HK-2 (cell line): ENCODE results near the gene FNDC5.
"Not testable (repeated sequence)": the region's sequence is repeated elsewhere in the genome, so short reads cannot be mapped to it uniquely, and the experiment has no call there.

Experiments
- DNase-seq: peaks from one replicate; pipeline ENCODE4 v3.0.0-alpha.2; 2018; ENCODE audit not compliant: unreplicated experiment

Gene FNDC5

DNA sequence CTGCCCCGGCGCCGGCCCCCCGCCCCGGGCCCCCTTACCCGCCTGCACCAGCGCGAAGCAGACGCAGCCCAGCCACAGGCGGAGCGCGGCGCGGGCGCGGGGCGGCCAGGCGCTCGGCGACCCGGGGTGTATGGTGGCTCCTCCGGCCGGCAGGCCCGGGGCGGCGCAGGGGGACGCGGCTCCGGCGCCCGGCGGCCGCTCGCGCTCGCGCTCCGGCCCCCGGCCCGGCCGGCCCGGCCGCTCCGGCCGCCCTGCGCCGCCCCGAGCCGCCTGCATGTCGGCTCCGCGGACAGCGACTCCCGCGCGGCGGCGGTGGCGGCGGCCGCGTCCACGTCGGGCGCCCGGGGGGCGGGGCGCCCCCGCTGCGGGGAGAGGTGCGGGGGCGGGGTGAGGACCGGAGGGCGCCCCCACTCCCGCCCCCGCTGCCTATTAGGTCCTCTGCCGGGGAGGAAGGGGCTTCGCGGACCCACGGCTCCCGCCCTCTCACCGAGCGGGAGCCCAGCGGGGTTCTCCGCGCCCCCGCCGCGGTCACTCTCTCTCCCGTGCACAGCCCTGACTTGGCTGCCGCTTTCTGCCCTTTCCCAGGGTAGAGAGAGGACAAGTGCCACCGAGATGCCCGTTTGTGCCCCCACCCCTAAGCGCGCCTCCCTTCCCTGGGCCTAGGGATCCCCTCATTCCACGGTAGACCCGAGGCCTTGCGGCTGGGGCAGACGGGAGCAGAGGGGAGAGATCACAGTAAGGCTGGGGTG, at the start of gene FNDC5:
Gene FNDC5, minus strand, starts transcription at position 298 of the 749 bp plus-strand sequence.
- DNase-seq = no peak

DNA sequence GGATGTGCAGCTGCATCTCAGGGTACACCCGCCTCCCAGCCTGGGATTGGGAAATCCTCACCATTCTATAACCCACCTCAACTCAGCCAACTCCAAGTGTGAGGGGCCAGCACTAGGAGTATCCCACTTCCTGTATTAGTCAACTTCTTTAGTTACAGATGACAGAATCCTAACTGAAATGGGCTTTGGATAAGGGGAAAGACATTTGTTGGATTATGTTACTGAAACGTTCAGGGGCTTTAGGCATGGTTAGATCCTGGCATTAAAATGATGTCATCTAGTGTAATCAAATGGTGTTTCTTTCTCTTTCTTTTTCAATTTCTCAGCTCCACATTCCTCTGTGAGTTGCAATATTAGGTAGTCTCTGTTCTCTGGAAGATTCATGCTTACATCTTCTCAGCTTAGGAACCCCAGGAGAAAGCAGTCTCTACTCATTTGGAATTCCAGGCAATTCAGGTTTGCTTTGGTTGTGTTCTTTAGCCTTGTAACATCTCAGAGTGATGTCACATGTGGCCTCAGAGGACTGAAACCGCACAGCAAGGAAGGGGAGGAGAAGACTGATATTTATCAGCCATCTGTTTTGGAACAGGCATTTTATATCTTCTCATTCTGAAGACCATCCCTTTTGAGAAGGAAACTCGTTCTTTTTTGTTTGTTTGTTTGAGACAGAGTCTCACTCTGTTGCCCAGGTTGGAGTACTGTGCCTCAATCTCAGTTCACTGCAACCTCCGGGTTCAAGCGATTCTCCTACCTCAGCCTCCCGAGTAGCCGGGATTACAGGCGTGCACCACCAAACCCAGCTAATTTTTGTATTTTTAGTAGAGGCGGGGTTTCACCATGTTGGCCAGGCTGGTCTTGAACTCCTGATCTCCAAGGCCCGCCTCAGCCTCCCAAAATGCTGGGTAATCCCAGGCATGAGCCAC, 49.4 kb upstream of the FNDC5 start:
- no peak for DNase-seq

DNA sequence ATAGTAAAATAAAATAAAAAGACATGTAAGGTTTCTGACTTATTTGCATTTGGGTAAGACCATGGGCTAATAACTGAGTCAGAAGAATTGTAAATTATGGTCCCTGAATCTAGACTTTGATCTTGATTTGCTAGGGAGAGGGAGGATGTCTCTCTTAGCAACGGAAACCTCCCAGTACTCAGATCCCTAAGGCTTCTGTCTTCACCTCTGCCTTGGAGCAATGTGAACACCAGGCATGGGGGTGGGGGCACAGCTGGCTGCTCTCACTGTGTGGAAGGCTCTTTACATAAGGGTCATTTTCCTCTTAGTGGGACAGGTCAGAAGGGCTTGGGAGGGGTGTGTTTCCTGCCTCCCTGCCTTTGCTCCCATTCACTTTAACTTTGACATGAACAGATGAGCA, 47.5 kb upstream of the FNDC5 start:
- no peak for DNase-seq

GRCh38 chr1:32917521-32917920, 46.8 kb upstream of the FNDC5 start:
- no peak for DNase-seq

GRCh38 chr1:32915766-32916706, 45.3 kb upstream of the FNDC5 start:
- DNase-seq = no peak

DNA sequence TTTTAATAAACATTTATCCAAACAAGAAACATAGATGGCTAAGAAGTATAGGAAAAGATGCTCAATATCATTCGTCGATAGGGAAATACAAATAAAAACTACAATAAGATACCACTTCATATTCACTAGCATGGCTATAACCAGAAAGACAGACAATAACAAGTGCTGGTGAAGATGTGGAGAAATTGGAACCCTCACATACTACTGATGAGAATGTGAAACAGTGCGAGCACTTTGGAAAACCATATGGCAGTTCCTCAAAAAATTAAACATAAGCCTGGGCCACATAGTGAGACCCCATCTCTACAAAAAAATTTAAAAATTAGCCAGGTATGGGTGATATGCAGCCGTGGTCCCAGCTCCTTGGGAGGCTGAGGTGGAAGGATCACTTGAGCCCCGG, 39.6 kb upstream of the FNDC5 start:
- no peak for DNase-seq

GRCh38 chr1:32907435-32907834, 36.7 kb upstream of the FNDC5 start:
- no peak for DNase-seq

DNA sequence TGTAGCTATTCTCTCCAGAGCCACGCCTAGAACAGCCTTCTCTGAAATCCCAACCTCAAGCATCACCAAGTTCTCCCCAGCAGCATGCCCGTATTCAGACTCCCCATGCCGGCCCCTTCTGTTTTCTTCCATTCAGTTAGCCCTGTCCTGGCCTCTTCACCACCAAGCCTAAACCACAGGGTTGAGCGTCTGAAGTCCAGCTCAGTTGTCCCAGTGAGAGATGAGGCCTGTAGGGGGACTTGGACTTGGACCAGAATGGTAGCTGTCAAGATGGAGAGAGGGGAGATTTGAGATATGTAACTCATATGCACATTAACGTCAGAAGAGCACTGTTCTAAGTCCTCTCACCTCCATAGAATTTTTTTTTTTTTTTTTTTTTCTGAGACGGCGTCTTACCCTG, 35.9 kb upstream of the FNDC5 start:
- DNase-seq = no peak

- DNase-seq = not testable (repeated sequence)
These were observed 34.9 kb upstream of the FNDC5 start for GRCh38 chr1:32905588-32905987.

- DNase-seq = no peak
These were observed 34.1 kb upstream of the FNDC5 start for GRCh38 chr1:32904797-32905196.

DNA sequence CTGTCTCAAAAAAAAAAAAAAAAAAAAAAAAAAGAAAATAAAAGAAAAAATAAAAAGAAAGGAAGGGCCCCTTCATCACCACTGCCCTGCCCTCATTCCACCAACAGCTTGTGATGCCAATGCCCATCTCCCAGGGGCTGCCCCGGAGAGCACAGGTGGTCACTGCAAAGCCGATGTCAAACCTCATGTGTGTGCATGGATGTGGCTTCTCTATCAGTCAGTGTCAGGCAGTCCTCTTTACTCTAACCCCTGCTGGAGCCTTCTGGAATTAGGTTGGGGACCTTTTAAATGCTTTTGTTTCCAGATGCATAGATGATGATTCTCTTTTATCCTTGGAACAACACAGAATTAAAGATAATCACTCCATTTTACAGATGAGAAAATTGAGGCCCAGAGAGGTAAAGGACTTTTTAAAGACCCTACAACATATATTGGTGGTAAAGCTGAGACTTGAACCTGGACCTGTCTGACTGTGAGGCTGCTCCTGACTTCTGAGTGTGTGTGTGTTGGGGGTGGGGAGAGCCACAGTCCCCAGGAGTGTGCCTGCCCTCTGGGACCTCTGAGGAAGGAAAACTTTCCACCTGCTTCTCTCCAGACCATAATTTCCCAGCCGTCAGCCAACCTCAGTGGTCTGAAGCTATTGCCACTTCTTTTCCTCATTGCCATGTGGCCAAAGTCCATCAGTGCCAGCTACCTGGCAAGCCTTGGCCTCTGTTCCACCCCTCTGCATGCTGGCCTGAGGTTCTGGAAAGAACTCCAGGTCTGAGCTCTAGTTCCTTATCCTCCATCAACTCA, 33.5 kb upstream of the FNDC5 start:
- DNase-seq = no peak

- DNase-seq = no peak
These were observed 31.8 kb upstream of the FNDC5 start for GRCh38 chr1:32902535-32902920.

- no peak for DNase-seq
These were observed 31.3 kb upstream of the FNDC5 start for GRCh38 chr1:32901823-32902534.

DNA sequence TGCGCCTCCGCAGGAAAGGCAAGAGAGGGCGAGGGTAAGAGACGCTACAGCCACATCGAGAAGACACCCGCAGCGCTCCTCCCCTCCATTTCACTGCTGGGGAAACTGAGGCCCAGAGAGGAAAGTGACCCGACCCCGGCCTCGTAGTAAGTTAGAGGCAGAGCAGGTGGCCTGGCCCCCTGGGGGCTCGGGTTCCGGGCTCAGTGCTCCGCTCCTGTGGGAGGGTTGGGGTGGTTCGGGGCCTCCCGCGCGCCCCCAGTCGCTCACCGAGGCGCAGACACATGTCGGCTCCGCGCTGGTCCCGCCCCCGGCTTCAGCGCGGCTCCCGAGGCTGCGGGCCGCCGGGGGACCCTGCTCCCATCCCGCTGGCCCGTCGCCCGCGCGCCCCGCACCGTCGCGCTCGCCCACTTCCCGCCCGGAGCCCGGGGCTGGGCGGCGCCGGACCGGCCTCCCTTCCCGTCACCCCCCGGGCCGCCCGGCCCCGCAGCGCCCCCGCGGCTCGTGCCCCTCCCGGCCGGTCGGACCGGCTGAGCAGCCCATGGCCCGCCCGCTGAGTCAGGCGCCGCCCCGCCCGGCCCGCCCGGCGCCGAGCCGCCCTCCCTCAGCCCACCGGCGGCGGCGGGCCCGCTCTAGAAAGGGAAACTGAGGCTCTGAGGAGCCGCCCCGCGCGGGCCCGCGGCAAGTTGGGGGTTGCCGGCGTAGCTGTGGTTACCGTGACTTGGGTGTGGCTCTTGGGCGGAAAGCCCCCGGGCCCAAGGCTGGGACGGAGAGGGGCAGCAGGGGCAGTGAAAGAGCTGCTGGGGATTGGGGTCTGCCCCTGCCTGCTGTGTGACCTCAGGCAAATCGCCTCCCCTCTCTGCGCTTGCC, 30.5 kb upstream of the FNDC5 start, which contains the start of gene TMEM54:
Gene TMEM54, minus strand, starts transcription at position 434 of the 867 bp plus-strand sequence. Its CDS starts 151 bp downstream, at position 283.
- DNase-seq = peak; percentile 47

- no peak for DNase-seq
These were observed 29.8 kb upstream of the FNDC5 start for GRCh38 chr1:32900371-32900955.

- DNase-seq = no peak
These were observed 29.0 kb upstream of the FNDC5 start for GRCh38 chr1:32899586-32900296.

DNA sequence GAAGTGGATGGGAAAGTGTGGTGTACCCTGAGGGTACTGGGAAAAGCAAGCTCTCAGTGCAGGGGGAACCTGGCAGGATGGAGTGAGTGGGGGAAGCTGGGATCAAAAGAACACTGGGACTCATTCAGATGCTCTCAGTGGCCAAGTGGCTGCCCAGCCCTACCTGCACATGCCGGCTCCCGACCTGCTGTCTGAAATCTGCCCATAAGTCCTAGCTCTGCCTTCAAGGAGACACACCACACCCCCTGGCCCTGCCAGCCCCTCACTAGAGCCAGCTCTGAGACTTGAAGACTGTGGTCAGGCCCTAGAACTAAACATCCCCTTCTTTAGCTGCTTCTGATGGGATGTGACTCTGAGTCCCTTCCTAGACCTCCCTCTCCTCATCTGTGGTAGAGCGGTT, 28.2 kb upstream of the FNDC5 start:
- DNase-seq = no peak

DNA sequence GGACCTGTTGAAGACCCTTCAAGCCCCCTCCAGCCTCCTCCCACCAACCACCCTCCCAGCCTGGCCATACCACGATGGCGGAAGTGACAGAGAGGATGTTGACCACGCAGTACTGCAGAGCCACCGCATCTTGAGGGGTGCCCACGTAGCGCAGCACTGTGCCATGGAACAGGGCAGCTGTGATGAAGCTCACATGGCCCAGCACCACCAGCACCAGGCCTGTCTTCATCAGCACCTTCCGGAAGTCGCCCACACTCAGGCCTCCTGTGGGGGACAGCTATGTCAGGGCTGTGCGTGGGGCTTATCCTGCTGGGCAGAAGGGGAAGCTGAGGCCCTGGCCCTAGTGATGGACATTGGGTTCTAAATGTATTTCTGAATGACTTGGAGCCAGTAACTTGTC, 27.3 kb upstream of the FNDC5 start:
- DNase-seq = no peak
